Measurements from ENCODE around the gene IL1RL2.

DNA sequence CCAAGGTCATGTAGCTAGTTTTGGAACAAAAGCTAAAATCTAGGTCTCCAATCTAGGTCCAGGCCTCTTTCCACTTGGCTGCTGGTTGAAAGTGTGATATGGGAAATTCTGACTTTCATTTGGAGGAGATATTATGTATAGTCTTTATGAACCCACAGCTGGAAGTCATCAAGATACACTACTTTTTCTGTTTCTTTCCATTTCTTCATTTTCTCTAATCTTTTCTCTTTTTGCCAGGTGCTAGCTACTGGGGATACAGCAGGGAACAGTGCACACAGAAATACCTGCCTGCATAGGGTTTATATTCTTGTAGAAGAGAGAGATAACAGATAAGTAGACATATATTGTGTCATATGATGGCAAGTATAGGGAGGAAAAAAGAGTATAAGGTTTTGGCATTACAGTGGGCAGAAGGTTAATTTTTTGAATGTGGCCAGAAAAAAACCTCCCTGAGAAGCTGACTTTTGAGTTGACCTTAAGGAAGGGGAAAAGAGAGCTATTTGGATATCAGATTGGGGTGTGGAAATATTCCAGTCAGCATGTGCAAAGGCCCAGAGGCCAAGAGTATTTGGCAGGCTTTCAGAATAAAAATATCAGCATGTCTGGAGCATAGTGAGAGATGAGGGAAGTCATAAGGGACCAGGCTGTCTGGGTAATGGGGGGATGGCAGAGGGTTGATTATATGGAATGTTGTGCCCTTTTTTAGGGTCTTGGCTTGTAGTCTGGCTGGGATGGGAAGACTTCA is 28.6 kb upstream of the IL1RL2 start:
- TF ChIP-seq, protein P1, sequence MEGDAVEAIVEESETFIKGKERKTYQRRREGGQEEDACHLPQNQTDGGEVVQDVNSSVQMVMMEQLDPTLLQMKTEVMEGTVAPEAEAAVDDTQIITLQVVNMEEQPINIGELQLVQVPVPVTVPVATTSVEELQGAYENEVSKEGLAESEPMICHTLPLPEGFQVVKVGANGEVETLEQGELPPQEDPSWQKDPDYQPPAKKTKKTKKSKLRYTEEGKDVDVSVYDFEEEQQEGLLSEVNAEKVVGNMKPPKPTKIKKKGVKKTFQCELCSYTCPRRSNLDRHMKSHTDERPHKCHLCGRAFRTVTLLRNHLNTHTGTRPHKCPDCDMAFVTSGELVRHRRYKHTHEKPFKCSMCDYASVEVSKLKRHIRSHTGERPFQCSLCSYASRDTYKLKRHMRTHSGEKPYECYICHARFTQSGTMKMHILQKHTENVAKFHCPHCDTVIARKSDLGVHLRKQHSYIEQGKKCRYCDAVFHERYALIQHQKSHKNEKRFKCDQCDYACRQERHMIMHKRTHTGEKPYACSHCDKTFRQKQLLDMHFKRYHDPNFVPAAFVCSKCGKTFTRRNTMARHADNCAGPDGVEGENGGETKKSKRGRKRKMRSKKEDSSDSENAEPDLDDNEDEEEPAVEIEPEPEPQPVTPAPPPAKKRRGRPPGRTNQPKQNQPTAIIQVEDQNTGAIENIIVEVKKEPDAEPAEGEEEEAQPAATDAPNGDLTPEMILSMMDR (IDR thresholded peaks at IDR 0.05; ENCODE audit: low read depth, low read length, missing input control) = no peak
- TF ChIP-seq HNF4G (IDR thresholded peaks at IDR 0.05) = no peak
- no peak for TF ChIP-seq REST (IDR thresholded peaks at IDR 0.05)
- no peak for TF ChIP-seq FOXA1 (IDR thresholded peaks at IDR 0.05)
- TF ChIP-seq HNF4A (conservative IDR thresholded peaks at IDR 0.05) = no peak
- no peak for TF ChIP-seq RAD21 (IDR thresholded peaks at IDR 0.05)
